SU-DHL-6 (cell line): Measurements from ENCODE around the gene ARHGAP33.

Experiments
- H2AFZ ChIP-seq: fragments of 200-600 bp; sonication (generic); 2 replicates; pipeline ENCODE4 v1.6.1; 2014; ENCODE audit warnings: low read depth, mild to moderate bottlenecking, moderate library complexity, mixed read lengths, antibody characterized with exemption, low read length; ENCODE audit not compliant: severe bottlenecking
- H3F3A ChIP-seq: fragments of 200-600 bp; shearing (Covaris generic); 2 replicates; pipeline ENCODE4 v1.6.0; 2016; ENCODE audit warnings: antibody characterized with exemption, mild to moderate bottlenecking; ENCODE audit not compliant: insufficient read depth
- H3K27ac ChIP-seq: fragments of 200-600 bp; sonication (generic); 2 replicates; pipeline ENCODE4 v1.5.1; 2016; ENCODE audit warnings: low read depth, mild to moderate bottlenecking, low read length, moderate library complexity, mixed read lengths
- H3K27me3 ChIP-seq: fragments of 200-600 bp; sonication (generic), shearing (Covaris generic); 2 replicates; pipeline ENCODE4 v1.6.0; 2014; ENCODE audit warnings: mild to moderate bottlenecking, low read length
- H3K36me3 ChIP-seq: fragments of 200-600 bp; sonication (generic); 2 replicates; pipeline ENCODE4 v1.6.1; 2014; ENCODE audit warnings: mild to moderate bottlenecking, low read length, mixed read lengths
- H3K4me2 ChIP-seq: fragments of 300-600, 200-600 bp; shearing (Covaris generic), sonication (generic); 2 replicates; pipeline ENCODE4 v1.6.0; 2014; ENCODE audit warnings: low read length, low read depth, mild to moderate bottlenecking; ENCODE audit not compliant: poor library complexity, severe bottlenecking
- H3K4me3 ChIP-seq: fragments of 200-600 bp; sonication (generic); 2 replicates; pipeline ENCODE4 v1.5.1; 2014; ENCODE audit warnings: antibody characterized with exemption, low read length, mild to moderate bottlenecking, mixed read lengths; ENCODE audit not compliant: insufficient read depth, poor library complexity, severe bottlenecking
- H3K79me2 ChIP-seq: fragments of 200-600 bp; sonication (generic); 2 replicates; pipeline ENCODE4 v1.6.1; 2014; ENCODE audit warnings: mild to moderate bottlenecking, low read length, moderate library complexity; ENCODE audit not compliant: insufficient read depth
- H3K9ac ChIP-seq: fragments of 200-600 bp; sonication (generic); 2 replicates; pipeline ENCODE4 v1.7.0; 2014; ENCODE audit warnings: mild to moderate bottlenecking, low read length
- H3K9me2 ChIP-seq: fragments of 200-600 bp; sonication (generic); replicated peaks from 2 replicates; pipeline ENCODE4 v1.6.1; 2014; ENCODE audit warnings: low read length; ENCODE audit not compliant: insufficient read depth
- H3K9me3 ChIP-seq: fragments of 200-600 bp; sonication (generic); 2 replicates; pipeline ENCODE4 v1.6.1; 2014; ENCODE audit warnings: low read length, mixed read lengths; ENCODE audit not compliant: insufficient read depth
- H4K20me1 ChIP-seq: fragments of 200-600 bp; sonication (generic); 2 replicates; pipeline ENCODE4 v1.6.1; 2014; ENCODE audit warnings: low read depth, mild to moderate bottlenecking, antibody characterized with exemption, low read length, moderate library complexity, mixed read lengths
- CTCF ChIP-seq: fragments of 200-600 bp; sonication (generic); IDR thresholded peaks from one replicate; pipeline ENCODE4 v1.5.1; 2017; ENCODE audit warnings: antibody characterized with exemption, mild to moderate bottlenecking, low read length, moderate library complexity; ENCODE audit not compliant: insufficient read depth, poor library complexity, severe bottlenecking
- EZH2phosphoT487 ChIP-seq: fragments of 200-600 bp; sonication (generic), shearing (Covaris generic); conservative IDR thresholded peaks from 2 replicates; pipeline ENCODE4 v1.6.1; 2018; ENCODE audit warnings: mild to moderate bottlenecking, antibody characterized with exemption, low read length, moderate library complexity, mixed read lengths

ARHGAP33 gene

DNA sequence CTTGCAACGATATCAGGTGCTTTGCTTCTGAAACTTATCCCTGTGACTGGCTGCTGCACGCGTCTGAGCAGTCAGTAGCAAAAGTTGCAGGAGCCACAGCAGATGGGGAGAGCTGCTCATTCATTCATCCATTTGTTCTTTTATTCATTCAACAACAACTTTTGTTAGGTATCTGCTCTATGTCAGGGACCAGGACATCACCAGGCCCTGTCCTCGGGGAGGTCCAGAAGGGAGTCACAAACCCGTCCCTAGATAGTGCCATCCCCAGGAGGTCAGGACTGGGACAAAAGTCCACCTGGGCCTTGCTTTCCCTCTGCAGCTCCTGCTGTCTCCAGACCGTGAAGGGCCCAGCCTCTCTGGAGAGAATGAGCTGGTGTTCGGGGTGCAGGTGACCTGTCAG is 2.6 kb downstream of the ARHGAP33 start:
- no peak overlapping the region for H3K27ac ChIP-seq
- no peak overlapping the region for H3K9ac ChIP-seq
- H3K27me3 ChIP-seq, result no peaks in the 10 kb centered on the region
- TF ChIP-seq EZH2phosphoT487, result no peak
- no peak for TF ChIP-seq CTCF
- no peaks in the 10 kb centered on the region for H3K9me3 ChIP-seq
- no peaks in the 10 kb centered on the region for H3K9me2 ChIP-seq
- peaks cover under 1% of the 10 kb centered on the region; the same call in 1 of the 2 replicates for H3F3A ChIP-seq
- no peak overlapping the region for H3K4me2 ChIP-seq
- no peaks in the 10 kb centered on the region for H3K36me3 ChIP-seq
- no peaks in the 10 kb centered on the region for H4K20me1 ChIP-seq
- H2AFZ ChIP-seq, result no peak overlapping the region
- H3K79me2 ChIP-seq, result no peaks in the 10 kb centered on the region; the same call in 1 of the 2 replicates
- H3K4me3 ChIP-seq, result no peak overlapping the region

- no peaks in the 10 kb centered on the region; the same call in 1 of the 2 replicates for H3K79me2 ChIP-seq
- TF ChIP-seq EZH2phosphoT487, result no peak
- TF ChIP-seq CTCF, result no peak
- H4K20me1 ChIP-seq, result no peaks in the 10 kb centered on the region
- no peaks in the 10 kb centered on the region for H3K9me2 ChIP-seq
- H3K27me3 ChIP-seq, result no peaks in the 10 kb centered on the region
- no peak overlapping the region for H3K9ac ChIP-seq
- no peaks in the 10 kb centered on the region for H3K9me3 ChIP-seq
- no peaks in the 10 kb centered on the region; the same call in 1 of the 2 replicates for H3F3A ChIP-seq
- H3K36me3 ChIP-seq, result no peaks in the 10 kb centered on the region
- no peak overlapping the region for H3K4me2 ChIP-seq
- no peak overlapping the region for H3K27ac ChIP-seq
- H3K4me3 ChIP-seq, result no peak overlapping the region
- no peak overlapping the region for H2AFZ ChIP-seq
These were observed 3.7 kb downstream of the ARHGAP33 start for GRCh38 chr19:35779033-35779432.

- no peak overlapping the region for H2AFZ ChIP-seq
- TF ChIP-seq CTCF, result no peak
- TF ChIP-seq EZH2phosphoT487, result no peak
- H3K36me3 ChIP-seq, result no peaks in the 10 kb centered on the region
- H3K9me3 ChIP-seq, result no peaks in the 10 kb centered on the region
- no peaks in the 10 kb centered on the region for H3K27me3 ChIP-seq
- no peaks in the 10 kb centered on the region; the same call in 1 of the 2 replicates for H3K79me2 ChIP-seq
- no peaks in the 10 kb centered on the region for H3F3A ChIP-seq
- no peak overlapping the region for H3K27ac ChIP-seq
- no peak overlapping the region for H3K4me3 ChIP-seq
- H3K4me2 ChIP-seq, result no peak overlapping the region
- no peaks in the 10 kb centered on the region for H3K9me2 ChIP-seq
- no peaks in the 10 kb centered on the region for H4K20me1 ChIP-seq
- no peak overlapping the region for H3K9ac ChIP-seq
These were observed 4.7 kb downstream of the ARHGAP33 start for GRCh38 chr19:35780058-35780457.

- no peaks in the 10 kb centered on the region for H3K9me3 ChIP-seq
- H3K4me3 ChIP-seq, result no peak overlapping the region
- no peaks in the 10 kb centered on the region for H3F3A ChIP-seq
These were observed 5.4 kb downstream of the ARHGAP33 start for GRCh38 chr19:35780717-35781116.

More at GRCh38 chr19:35780717-35781116, 5.4 kb downstream of the ARHGAP33 start:
- H2AFZ ChIP-seq, result no peak overlapping the region
- no peak overlapping the region for H3K4me2 ChIP-seq
- no peaks in the 10 kb centered on the region for H3K27me3 ChIP-seq
- H4K20me1 ChIP-seq, result no peaks in the 10 kb centered on the region
- no peaks in the 10 kb centered on the region for H3K36me3 ChIP-seq
- H3K27ac ChIP-seq, result no peak overlapping the region
- no peaks in the 10 kb centered on the region; the same call in 1 of the 2 replicates for H3K79me2 ChIP-seq
- no peak for TF ChIP-seq EZH2phosphoT487
- no peak for TF ChIP-seq CTCF
- no peaks in the 10 kb centered on the region for H3K9me2 ChIP-seq
- no peak overlapping the region for H3K9ac ChIP-seq
